ENCODE results near the gene STAT4.

- TF ChIP-seq CTCF (IDR thresholded peaks at IDR 0.05; ENCODE audit: low read depth, low read length) (no peak), POLR2A (IDR thresholded peaks at IDR 0.05; ENCODE audit: extremely low read depth, insufficient read length) (no peak)
These were observed 7.0 kb downstream of the STAT4 start for GRCh38 chr2:191143791-191144190.

Measured in NB4 (cell line).